Vagina (tissue), 2 donors: ENCODE data around the gene SMARCE1.

Source experiments
- POLR2AphosphoS5 ChIP-seq, 2 donors: sonication (generic); formaldehyde crosslinking; IDR thresholded peaks; one replicate each; pipeline ENCODE4 v1.9.0; 2017; ENCODE audit warnings: antibody characterized with exemption in 2 of 2, mild to moderate bottlenecking in 2 of 2, low read depth in 1 of 2; ENCODE audit not compliant: insufficient read depth in 1 of 2
- TF ChIP-seq, protein P1 (sequence below), 3 experiments: fragments of 450-650 bp in 2 of 3; fragments of 200-600 bp in 1 of 3; sonication (generic) in 1 of 3; IDR thresholded peaks; one replicate each; pipeline ENCODE4 v1.5.1; 2017 to 2019; ENCODE audit warnings: antibody characterized with exemption in 3 of 3, mild to moderate bottlenecking in 2 of 3, moderate library complexity in 2 of 3

DNA sequence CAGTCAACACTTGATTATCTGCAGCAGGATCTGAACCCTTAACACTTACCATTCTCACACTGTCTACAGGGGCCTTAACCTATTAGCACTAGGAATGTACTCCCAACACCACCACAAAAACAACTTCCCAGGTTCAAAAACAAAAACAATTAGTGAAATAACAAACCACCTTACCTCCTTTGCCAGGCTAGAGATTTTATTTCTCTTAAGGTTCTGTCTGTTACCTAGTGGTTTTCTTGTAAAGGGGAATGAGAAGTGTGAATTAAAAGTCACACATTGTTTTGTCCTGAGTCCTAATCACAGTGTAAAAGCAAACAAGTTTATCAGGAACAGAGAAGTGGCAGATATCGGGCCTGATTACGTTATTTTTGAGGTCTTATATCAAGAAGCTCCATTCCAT is 9.7 kb downstream of the SMARCE1 start:
- TF ChIP-seq, protein P1, sequence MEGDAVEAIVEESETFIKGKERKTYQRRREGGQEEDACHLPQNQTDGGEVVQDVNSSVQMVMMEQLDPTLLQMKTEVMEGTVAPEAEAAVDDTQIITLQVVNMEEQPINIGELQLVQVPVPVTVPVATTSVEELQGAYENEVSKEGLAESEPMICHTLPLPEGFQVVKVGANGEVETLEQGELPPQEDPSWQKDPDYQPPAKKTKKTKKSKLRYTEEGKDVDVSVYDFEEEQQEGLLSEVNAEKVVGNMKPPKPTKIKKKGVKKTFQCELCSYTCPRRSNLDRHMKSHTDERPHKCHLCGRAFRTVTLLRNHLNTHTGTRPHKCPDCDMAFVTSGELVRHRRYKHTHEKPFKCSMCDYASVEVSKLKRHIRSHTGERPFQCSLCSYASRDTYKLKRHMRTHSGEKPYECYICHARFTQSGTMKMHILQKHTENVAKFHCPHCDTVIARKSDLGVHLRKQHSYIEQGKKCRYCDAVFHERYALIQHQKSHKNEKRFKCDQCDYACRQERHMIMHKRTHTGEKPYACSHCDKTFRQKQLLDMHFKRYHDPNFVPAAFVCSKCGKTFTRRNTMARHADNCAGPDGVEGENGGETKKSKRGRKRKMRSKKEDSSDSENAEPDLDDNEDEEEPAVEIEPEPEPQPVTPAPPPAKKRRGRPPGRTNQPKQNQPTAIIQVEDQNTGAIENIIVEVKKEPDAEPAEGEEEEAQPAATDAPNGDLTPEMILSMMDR (IDR thresholded peaks at IDR 0.05), result no peak
- no peak for TF ChIP-seq POLR2AphosphoS5 (IDR thresholded peaks at IDR 0.05; ENCODE audit: insufficient read depth in 1 of 2, low read depth in 1 of 2)
